NCI-H524 treated with DMSO at 0.1 percent for 48 hours (cell line): ENCODE data around the gene LRRC57.
A peak's percentile ranks its signal among the peaks of the same experiment; 100 is the strongest.

Experiments used
- DNase-seq: peaks from one replicate; lab custom pipeline; 2025; lab: John Stamatoyannopoulos, UW

Gene LRRC57

DNA sequence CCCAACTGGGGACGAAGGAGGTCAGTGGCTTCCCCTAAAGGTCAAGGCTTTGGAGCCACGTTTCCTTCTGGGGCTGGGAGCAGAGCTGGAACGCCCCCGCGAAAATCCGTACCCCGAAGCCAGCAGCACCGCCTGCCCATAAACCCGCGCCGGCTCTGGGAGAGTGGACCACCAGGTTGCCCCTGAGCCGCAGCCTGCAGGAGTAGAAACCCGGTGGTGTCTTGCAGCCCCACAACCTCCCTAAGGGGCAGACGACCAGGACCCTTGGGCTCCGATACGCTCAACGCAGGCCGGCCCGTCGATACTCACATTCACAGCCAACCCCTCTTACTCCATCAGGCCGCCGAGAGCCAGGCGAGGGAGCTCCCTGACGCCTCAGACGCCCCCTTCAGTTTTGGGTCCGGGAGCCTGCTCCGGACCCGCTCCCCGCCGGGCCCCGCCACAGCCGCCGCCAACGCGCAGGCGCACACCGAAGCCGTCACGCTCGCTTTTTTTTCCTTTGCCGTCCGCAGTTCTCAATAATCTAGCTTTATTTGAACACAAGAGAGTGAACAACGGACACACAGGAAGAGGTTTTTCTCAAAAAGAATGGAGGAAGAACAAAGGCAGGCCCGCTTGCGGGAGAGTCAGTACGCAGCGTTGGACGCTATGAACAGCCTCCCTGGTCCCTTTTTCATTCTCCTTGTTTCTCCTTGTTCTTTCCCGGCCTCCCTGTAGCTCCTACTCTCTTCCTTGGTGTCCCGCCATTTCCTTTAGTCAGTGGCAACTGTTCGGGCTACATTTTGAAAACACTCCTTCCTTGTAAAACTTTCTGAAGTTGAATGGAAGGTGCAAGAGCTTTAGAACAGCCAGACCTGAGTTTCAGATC lies 57.7 kb downstream of the LRRC57 start, which contains the start of gene ZNF106:
TSS of gene ZNF106 (minus strand) at position 471 of the 868 bp plus-strand sequence. CDS start 18,852 bp downstream, outside the sequence.
- peak; percentile 78 for DNase-seq

DNA sequence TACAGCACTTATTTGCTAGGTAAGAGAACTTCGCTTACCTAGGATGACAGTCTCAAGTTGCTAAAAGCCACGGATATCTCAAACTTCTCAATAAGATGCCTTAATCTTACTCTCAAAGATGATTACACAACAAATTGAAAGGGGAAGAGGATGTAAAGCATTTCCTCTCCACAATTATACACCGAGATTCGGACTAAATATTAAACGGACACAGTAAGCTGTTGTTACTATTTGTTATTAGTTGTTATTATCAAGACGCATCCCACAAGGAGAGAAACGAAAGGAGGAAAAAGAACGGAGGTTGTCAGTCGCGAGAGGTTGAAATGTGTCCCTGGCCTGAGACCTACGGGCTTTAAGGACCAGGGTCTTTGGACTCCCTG lies 58.3 kb downstream of the LRRC57 start:
- DNase-seq = no peak
